Eye (tissue), 1 donor: ENCODE results near the gene SSH3.
"Not testable (repeated sequence)": the region's sequence is repeated elsewhere in the genome, so short reads cannot be mapped to it uniquely, and the experiment has no call there.

ENCODE experiments used
- DNase-seq: peaks from one replicate; pipeline ENCODE4 v3.0.0-alpha.2; 2015

Gene SSH3

DNA sequence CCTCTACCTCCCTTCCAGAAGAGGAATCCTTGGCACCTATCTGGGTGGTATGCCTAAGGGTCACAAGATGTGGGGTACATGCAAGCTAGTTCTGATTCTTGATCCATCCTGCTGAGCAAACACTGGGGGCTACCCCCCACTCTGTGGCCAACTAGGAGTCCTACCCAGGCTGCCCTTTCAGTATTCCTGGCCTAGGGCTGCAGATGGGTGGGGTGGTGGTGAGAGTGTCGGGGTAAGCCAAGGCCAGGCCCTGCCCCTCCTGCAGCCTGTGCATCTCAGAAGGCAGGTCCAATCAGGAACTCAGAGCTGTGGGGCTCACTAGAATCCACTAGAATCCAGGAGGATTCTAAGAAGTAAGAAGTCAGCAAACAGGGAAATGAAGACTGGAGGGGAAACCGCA, 10.9 kb downstream of the SSH3 start:
- DNase-seq, result no peak

- DNase-seq, result no peak
Measured at GRCh38 chr11:67315325-67315909, 12.1 kb downstream of the SSH3 start.

- no peak for DNase-seq
Measured at GRCh38 chr11:67316882-67317204, 13.5 kb downstream of the SSH3 start.

DNA sequence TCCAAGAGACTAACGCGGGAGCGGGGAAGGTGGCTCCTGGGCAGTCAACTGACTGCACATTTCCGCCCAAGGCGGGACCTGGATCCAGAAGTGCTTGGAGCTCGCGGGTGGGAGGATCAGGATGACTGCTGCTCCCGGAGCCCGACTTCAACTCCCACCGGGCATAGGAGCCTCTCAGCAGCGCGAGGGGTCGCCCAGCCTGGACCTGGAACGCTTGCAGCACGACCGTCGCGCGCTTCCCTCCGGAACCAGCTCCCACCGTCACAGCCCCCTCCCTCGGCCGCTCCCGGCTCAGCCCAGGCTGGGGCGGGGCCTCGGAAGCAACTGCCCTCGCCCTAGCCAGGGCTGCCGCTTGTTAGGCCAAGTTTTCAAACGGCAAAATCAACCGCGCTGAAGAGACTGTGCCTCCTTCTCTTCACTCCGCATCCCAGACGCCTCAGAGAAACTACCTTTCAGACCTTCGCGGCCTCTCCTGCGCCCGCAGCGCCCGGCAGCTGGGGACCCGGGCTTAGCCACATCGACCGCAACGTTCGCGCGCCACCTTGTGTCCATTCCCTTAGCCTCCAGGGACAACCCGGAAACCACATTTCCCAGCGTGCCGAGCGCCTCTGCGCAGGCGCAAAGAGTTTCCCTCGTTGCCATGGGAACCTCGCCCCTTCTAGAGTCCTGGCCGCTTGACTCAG, 14.0 kb downstream of the SSH3 start:
- peak; percentile 100 for DNase-seq

DNA sequence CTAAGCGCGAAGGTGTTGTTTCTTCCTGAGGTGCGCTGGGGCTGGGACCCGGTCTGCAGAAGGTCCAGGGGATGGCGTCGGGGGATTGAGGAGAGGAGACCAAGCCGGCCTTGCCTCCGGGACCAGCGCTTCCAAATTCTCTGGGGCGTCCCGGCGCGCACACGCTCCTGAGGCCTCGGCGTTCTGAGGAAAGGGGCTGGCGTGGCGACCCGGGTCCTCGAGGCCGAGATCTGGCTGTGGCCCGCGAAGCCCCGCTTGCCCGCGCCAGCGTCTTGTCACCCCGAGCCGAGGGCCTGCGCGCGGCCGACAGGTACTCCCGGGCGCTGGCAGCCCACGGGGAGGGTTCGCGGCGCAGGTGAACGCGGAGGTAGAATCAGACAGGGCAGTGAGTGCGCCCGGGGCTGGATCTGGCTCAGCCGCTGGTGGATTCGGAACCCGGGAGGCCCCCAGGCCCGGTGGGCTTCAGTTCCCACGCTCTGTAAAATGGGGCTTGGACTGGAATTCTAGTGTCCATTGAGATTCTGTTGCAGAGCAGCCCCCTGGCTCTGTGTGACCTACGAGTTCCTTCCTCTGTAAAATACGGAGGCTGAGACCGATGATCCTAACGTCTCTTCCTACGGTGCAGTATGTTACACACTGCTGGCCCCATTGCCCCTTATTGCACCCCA, 14.7 kb downstream of the SSH3 start:
- DNase-seq, result no peak

DNA sequence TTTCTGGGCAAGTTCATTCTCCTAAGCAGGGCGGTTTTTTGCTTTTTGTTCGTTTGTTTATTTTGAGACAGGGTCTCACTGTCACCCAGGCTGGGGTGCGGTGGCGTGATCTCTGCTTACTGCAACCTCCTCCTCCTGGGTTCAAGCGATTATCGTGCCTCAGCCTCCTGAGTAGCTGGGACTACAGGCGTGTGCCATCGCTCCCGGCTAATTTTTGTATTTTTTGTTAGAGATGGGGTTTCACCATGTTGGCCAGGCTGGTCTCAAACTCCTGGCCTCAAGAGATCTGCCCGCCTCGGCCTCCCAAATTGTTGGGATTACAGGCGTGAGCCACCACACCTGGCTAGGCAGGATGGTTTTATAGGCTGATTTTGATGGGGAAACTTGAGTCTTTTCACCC, 15.5 kb downstream of the SSH3 start:
- not testable (repeated sequence) for DNase-seq

DNA sequence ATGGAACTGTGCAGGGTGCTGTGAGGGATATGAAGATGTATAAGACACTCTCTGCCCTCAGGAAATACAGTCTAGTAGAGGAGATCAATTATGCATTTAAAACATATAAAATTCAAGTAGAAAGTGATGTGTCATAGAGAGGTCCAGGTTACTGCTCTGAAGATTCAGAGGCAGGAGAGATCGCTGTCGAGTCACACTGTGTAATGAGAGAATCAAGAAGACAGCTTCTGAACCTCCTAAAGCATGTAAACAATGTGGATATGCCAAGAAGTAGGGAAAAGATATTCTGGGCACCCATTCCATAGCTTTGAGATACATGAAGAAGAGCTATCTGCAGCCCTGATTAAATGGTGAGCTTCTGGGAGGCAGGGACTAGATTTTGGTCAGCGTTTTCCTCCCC, 16.7 kb downstream of the SSH3 start:
- no peak for DNase-seq

DNA sequence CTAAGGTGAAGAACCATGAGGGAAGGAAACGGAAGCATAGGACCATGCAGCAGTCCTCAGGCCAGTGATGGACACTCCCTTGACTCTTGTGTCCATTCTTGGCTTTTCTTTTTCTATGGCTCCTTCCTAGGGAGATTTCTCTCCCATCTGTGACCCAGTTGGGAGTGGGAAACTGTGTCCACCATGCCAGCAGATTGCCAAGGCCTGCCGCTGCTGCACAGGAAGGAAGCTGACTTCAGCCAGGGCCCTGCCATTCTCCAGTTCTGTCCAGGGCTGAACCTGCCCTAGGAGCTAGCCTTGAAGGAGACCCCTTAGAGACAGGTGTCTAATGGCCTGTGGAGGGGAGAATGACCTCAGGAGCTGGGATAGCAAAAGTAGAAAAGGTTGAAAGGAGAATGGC, 17.4 kb downstream of the SSH3 start:
- DNase-seq, result no peak

GRCh38 chr11:67321313-67321871, 18.1 kb downstream of the SSH3 start:
- DNase-seq, result no peak

DNA sequence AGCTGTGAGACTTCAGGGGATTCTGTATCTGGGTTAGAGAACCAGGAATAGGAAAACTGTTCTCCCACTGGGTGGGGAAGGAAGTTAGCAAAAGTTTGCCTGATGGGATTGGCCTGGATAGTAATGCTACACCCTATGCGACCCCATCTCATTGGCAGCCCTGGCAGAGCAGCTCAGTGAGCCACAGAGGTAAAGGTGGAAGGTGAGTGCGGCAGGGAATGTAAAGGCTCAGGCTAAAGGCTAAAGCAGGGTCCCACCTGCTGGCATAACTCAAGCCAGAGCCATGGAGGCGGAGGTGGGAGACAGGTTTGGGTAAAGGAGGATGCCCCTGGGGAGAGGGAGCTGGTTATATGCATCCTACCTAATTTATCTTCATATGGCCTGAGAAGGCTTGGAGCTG, 18.7 kb downstream of the SSH3 start:
- no peak for DNase-seq

GRCh38 chr11:67323526-67323925, 20.2 kb downstream of the SSH3 start:
- DNase-seq, result no peak

DNA sequence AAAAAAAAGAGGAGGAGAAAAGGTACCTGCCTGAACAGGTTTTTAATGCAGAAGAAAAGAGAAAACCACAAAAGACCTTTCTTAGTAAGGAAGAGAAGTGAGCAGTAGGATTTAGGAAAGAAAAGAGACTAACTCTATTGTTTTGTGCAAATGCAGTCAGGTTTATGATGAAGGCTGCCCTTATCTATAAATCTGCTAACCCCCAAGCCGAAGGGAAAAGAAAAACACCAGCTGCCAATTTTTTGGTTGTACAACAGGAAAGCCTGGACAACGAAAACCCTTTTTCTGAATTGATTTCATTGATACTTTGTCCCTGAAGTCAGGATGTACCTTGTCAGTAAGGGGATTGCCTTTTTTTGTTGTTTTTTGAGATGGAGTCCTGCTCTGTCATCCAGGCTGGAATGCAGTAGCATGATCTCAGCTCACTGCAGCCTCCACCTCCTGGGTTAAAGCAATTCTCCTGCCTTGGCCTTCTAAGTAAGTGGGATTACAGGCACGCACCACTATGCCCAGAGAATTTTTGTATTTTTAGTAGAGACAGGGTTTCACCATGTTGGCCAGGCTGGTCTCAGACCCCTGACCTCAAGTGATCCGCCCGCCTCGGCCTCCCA, 28.9 kb downstream of the SSH3 start:
- DNase-seq, result no peak

- DNase-seq, result no peak
Measured at GRCh38 chr11:67337257-67337656, 33.9 kb downstream of the SSH3 start.

- DNase-seq, result no peak
Measured at GRCh38 chr11:67344264-67344663, 40.9 kb downstream of the SSH3 start.

- DNase-seq, result no peak
Measured at GRCh38 chr11:67345247-67345919, 42.1 kb downstream of the SSH3 start.

DNA sequence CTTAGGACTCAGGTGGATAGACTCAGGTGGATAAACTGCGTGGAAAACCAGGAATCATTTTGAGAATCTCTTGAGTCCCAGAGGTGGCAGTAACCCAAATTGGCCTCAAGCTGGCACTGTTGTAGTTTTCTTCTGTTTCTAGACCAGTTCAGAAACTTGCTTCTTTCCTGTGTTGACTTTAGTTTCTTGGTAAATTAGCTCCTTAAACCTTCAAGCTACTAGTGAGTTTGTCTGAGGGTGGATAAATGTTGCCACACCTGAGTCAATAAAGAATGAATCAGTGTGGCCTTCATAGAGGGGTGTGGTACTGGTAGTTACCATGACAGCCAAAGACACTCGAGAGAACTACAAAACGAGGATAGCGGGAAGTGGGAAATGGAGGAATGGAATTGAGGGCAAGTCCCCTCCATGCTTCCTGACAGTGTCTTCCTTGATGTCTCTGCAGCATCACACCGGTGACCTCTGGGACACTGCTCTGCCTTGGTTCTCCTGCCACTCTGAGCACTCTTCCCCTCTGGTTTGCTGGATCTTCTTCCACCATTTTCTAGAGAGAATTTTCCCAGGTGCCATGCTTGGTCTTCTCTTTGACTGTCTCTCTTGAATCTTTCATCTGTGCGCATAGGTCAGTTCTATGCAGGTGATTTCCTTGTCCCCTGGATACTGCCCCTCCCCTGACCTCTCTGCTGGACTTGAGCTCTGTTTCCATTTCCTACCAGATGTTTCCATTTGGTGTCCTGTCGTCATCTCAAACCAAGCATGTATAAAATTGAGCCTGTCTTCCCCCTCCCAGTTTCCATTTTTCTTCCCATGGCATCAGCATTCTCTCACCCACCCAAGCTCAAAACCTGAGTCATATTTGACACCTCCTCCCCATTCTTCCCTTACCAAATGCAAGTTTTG, 42.8 kb downstream of the SSH3 start:
- DNase-seq, result no peak

GRCh38 chr11:67347964-67348749, 44.8 kb downstream of the SSH3 start:
- DNase-seq, result no peak

- DNase-seq, result no peak
Measured at GRCh38 chr11:67349036-67349435, 45.7 kb downstream of the SSH3 start.

DNA sequence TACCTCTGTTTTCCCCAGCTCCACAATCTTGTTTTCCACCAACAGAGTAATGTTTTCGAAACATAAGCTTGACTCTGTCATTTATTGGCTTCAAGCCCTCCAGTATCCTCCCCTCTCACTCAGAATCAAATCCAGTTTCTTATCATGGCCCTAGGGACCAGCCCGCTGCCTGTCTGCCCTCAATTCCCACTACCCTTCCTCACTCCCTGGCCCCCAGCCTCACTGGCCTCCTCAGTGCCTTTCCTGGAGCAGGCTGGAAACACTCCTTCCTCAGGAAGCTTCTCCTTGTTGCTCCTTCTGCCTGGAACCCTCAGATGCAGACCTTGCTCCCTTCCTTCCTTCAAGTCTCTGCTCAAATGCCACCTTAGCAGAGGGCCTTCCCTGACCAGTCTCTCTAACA, 46.1 kb downstream of the SSH3 start:
- DNase-seq, result no peak

- DNase-seq, result no peak
Measured at GRCh38 chr11:67349928-67350465, 46.7 kb downstream of the SSH3 start.
